K562 (cell line): ENCODE results near the gene RAB3GAP2. TPM values are rescaled to one million over a fixed set of nuclear protein-coding genes. Genes with fewer than 3 reads are reported as not detected.

ENCODE experiments used
- ATAC-seq: fragments of 200-7000 bp; cut with Tn5 transposase; 3 replicates; pipeline ENCODE4 v1.9.1; 2020; ENCODE audit warnings: moderate library complexity
- BruUV-seq: library from RNA; stranded (reverse); fragments of 400-500 nt; replicated peaks from 2 replicates; lab custom pipeline; 2021; lab: Mats Ljungman, UMichigan
- CTCF ChIA-PET: fragments of 300-600 bp; formaldehyde crosslinking; extraction: SDS; loops from one replicate; lab custom pipeline; 2021; ENCODE audit warnings: low intra/inter-chr PET ratio; lab: Yijun Ruan, JAX
- POLR2A ChIA-PET: fragments of 300-600, 350-650 bp; sonication (Branson Sonifier 250); formaldehyde crosslinking; extraction: SDS; loops from one replicate; lab custom pipeline; 2021; ENCODE audit warnings: antibody characterized with exemption, inconsistent platforms; lab: Yijun Ruan, JAX
- DNase-seq, 4 experiments: peaks; one replicate each; pipeline versions ENCODE4 v3.0.0 to v3.0.0-alpha.2; 2011 to 2018; ENCODE audit warnings: low spot score in 3 of 4, mixed read lengths in 3 of 4; ENCODE audit errors: extremely low read depth in 1 of 4
- FAIRE-seq: peaks from 2 replicates; lab custom pipeline; 2011; peaks lifted over from hg19 to GRCh38; lab: Jason Lieb, UNC
- H2AFZ ChIP-seq: 2 replicates; pipeline ENCODE4 v1.6.0; 2011; ENCODE audit warnings: low read depth, low read length, control low read depth, inconsistent platforms
- H3K27ac ChIP-seq: fragments of 200-600 bp; 3 replicates; pipeline ENCODE4 v1.8.0; 2011; ENCODE audit warnings: low read depth, mild to moderate bottlenecking, control low read depth, inconsistent platforms, low read length, moderate library complexity, mixed read lengths; ENCODE audit errors: extremely low read depth
- H3K27me3 ChIP-seq, 2 experiments: fragments of 300-600 bp in 1 of 2; 2 replicates in 1 of 2; 3 replicates in 1 of 2; pipeline versions ENCODE4 v1.6.0 to v1.8.0; 2011; ENCODE audit warnings: inconsistent platforms in 2 of 2, low read length in 2 of 2, mild to moderate bottlenecking in 1 of 2, mixed read lengths in 1 of 2, moderate library complexity in 1 of 2; ENCODE audit not compliant: control insufficient read depth in 2 of 2, insufficient read depth in 2 of 2
- H3K36me3 ChIP-seq: fragments of 300-600 bp; 3 replicates; pipeline ENCODE4 v1.8.0; 2011; ENCODE audit warnings: mild to moderate bottlenecking, low read length, inconsistent platforms; ENCODE audit not compliant: control insufficient read depth, insufficient read depth
- H3K4me1 ChIP-seq, 2 experiments: fragments of 200-600 bp in 1 of 2; replicated peaks in 1 of 2; 2 replicates in 1 of 2; 3 replicates in 1 of 2; pipeline versions ENCODE4 v1.5.1 to v1.8.0; 2011; ENCODE audit warnings: inconsistent platforms in 2 of 2, low read length in 2 of 2, mild to moderate bottlenecking in 1 of 2, mixed read lengths in 1 of 2, moderate library complexity in 1 of 2; ENCODE audit not compliant: control insufficient read depth in 2 of 2, insufficient read depth in 2 of 2
- H3K4me2 ChIP-seq: 2 replicates; pipeline ENCODE4 v1.6.1; 2011; ENCODE audit warnings: low read length, control low read depth, inconsistent platforms, mixed read lengths; ENCODE audit not compliant: insufficient read depth
- H3K4me3 ChIP-seq: fragments of 200-600 bp; sonication (generic), shearing (Covaris generic); 2 replicates; pipeline ENCODE4 v1.5.1; 2016; ENCODE audit warnings: control low read depth, inconsistent platforms
- H3K79me2 ChIP-seq: fragments of 200-600 bp; 3 replicates; pipeline ENCODE4 v1.8.0; 2011; ENCODE audit warnings: low read length, inconsistent platforms; ENCODE audit not compliant: control insufficient read depth, insufficient read depth
- H3K9ac ChIP-seq, 2 experiments: 2 replicates each; pipeline versions ENCODE4 v1.6.0 to v1.6.1; 2011; ENCODE audit warnings: low read depth in 2 of 2, low read length in 2 of 2, control low read depth in 1 of 2, inconsistent platforms in 1 of 2, mild to moderate bottlenecking in 1 of 2, mixed read lengths in 1 of 2; ENCODE audit not compliant: insufficient read depth in 1 of 2
- H3K9me1 ChIP-seq: one replicate; pipeline ENCODE4 v1.6.0; 2011; ENCODE audit warnings: inconsistent platforms, mild to moderate bottlenecking, low read length, moderate library complexity; ENCODE audit not compliant: control insufficient read depth, insufficient read depth
- H3K9me3 ChIP-seq: replicated peaks from 2 replicates; pipeline ENCODE4 v1.5.1; 2011; ENCODE audit warnings: low read depth, low read length, inconsistent platforms; ENCODE audit not compliant: control insufficient read depth, insufficient read depth
- H4K20me1 ChIP-seq: replicated peaks from 2 replicates; pipeline ENCODE4 v1.6.1; 2011; ENCODE audit warnings: low read length, inconsistent platforms, mixed read lengths; ENCODE audit not compliant: control insufficient read depth, insufficient read depth
- EHMT2 ChIP-seq: fragments of 450-650 bp; IDR thresholded peaks from 2 replicates; pipeline ENCODE4 v1.6.1; 2018; ENCODE audit warnings: antibody characterized with exemption
- FOXA1 ChIP-seq: fragments of 450-650 bp; IDR thresholded peaks from 2 replicates; pipeline ENCODE4 v1.6.1; 2016; ENCODE audit warnings: mild to moderate bottlenecking, borderline replicate concordance
- KHSRP ChIP-seq: fragments of 450-650 bp; IDR thresholded peaks from 2 replicates; pipeline ENCODE4 v1.6.1; 2017
- MYC ChIP-seq, 2 experiments: fragments of 250-450 bp in 1 of 2; sonication (Bioruptor Pico) in 1 of 2; IDR thresholded peaks; 2 replicates each; pipeline versions ENCODE4 v1.5.1 to v1.6.1; 2012 to 2021; ENCODE audit warnings: low read depth in 2 of 2, borderline replicate concordance in 1 of 2, improper control_type of control experiment in 1 of 2, low read length in 1 of 2, mild to moderate bottlenecking in 1 of 2, moderate library complexity in 1 of 2
- PHF20 ChIP-seq: fragments of 450-650 bp; IDR thresholded peaks from 2 replicates; pipeline ENCODE4 v1.6.1; 2018; ENCODE audit not compliant: partially characterized antibody
- RFX5 ChIP-seq: IDR thresholded peaks from 2 replicates; pipeline ENCODE4 v1.6.1; 2011; ENCODE audit warnings: low read depth, mild to moderate bottlenecking, improper control_type of control experiment, low read length
- SAFB2 ChIP-seq: fragments of 200-400 bp; formaldehyde crosslinking; IDR thresholded peaks from 2 replicates; pipeline ENCODE4 v1.6.1; 2018; ENCODE audit warnings: borderline replicate concordance, low read length, low read depth, moderate library complexity; ENCODE audit not compliant: severe bottlenecking
- SIRT6 ChIP-seq: IDR thresholded peaks from one replicate; pipeline ENCODE4 v1.6.1; 2012; ENCODE audit warnings: low read depth, mild to moderate bottlenecking, control low read depth, inconsistent platforms, low read length, moderate library complexity
- SNRNP70 ChIP-seq: fragments of 200-400 bp; formaldehyde crosslinking; optimal IDR thresholded peaks from 2 replicates; pipeline ENCODE3; 2017; ENCODE audit warnings: low read depth, low read length
- TFAM ChIP-seq: fragments of 250-450 bp; sonication (Bioruptor Pico); conservative IDR thresholded peaks from 2 replicates; pipeline ENCODE4 v1.5.0; 2021; ENCODE audit warnings: mild to moderate bottlenecking, moderate library complexity
- ZNF146 ChIP-seq: IDR thresholded peaks from one replicate; pipeline ENCODE4 v1.6.1; 2018; ENCODE audit warnings: missing compliant biosample characterization; ENCODE audit not compliant: unreplicated experiment
- WGBS: fragments of 100-300 bp; shearing (Covaris generic); methylation state at CpG from one replicate; pipeline ENCODE4 v1.1.6; 2016; ENCODE audit warnings: low coverage, mixed read lengths; ENCODE audit not compliant: insufficient coverage; ENCODE audit errors: missing lambda C conversion rate; 5-methylcytosine and 5-hydroxymethylcytosine counted together
- in situ Hi-C: fragments of 300-500 bp; cut with MboI; formaldehyde crosslinking; loops from 4 replicates; pipeline ENCODE4 v1.15.0; 2018; ENCODE audit warnings: inconsistent platforms, mixed read lengths
- intact Hi-C: fragments of 100-400 bp; cut with micrococcal nuclease; formaldehyde crosslinking; loops from 2 replicates; pipeline ENCODE4 v1.14.2; 2022
- polyA plus RNA-seq, 8 experiments: library from polyadenylated mRNA; depleted of rRNA in 4 of 8; stranded (reverse) in 5 of 8; unstranded in 3 of 8; fragments of >200 nt; fragmentation: Nextera tagmentation in 2 of 8; fragmentation: Illumina TruSeq in 1 of 8; extraction: Ambion mirVana in 2 of 8; extraction: Trizol in 1 of 8; gene quantifications; 2 replicates each; pipeline versions ENCODE4 v1.2.1 to v1.2.3, GENCODE V29; 2011 to 2014; ENCODE audit warnings: inconsistent platforms in 1 of 8, missing spikeins in 1 of 8
- total RNA-seq, 7 experiments: library from RNA; depleted of rRNA in 6 of 7; stranded (reverse); fragments of >200 nt in 6 of 7; fragmentation: Illumina TruSeq in 2 of 7; extraction: Trizol in 2 of 7; gene quantifications; 2 replicates each; pipeline versions ENCODE4 v1.2.1 to v1.2.3, GENCODE V29; 2011 to 2021; ENCODE audit warnings: low replicate concordance in 1 of 7
- TF ChIP-seq, protein P1 (sequence below): fragments of 450-650 bp; formaldehyde crosslinking; IDR thresholded peaks from 2 replicates; pipeline ENCODE4 v1.4.0; 2020; ENCODE audit warnings: mild to moderate bottlenecking, mixed read lengths
- TF ChIP-seq, protein P2 (sequence below): fragments of 250-450 bp; sonication (Bioruptor Pico); IDR thresholded peaks from 2 replicates; pipeline ENCODE4 v1.4.0; 2020; ENCODE audit warnings: mild to moderate bottlenecking

The RAB3GAP2 gene
- total and polyA plus RNA-seq, 9 of the 15 experiments (the other 6 are each of a cell fraction or from before 2014, with no cell fraction given) = 14.1 to 69.1 (median 32.2) TPM

DNA sequence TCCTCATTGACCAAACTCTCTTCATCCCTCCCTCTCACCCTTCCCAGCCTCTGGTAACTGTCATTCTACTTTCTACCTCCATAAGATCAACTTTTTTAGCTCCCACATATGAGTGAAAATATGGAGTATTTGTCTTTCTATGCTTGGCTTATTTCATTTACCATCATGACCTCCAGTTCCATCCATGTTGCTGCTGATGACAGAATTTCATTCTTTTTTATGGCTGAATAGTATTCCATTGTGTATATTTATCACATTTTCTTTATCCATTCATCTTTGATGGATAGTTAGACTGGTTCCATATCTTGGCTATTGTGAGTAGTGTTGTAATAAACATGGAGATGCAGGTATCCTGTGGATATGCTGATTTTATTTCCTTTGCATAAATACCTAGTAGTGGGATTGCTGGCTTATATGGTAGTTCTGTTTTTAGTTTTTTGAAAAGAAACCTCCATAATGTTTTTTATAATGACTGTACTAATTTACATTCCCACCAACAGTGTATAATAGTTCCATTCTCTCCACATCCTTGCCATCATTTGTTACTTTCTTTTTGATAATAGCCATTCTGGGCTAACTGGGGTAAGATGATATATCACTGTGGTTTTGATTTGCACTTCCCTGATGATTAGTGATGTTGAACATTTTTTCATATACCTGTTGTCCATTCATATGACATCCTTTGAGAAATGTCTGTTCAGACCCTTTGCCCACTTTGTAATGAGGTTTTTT lies 142.6 kb downstream of the RAB3GAP2 start:
- POLR2A ChIA-PET = no interaction called here
- no peak for ATAC-seq
- in situ Hi-C loops = no loop called here

GRCh38 chr1:220127076-220127475 lies 145.2 kb downstream of the RAB3GAP2 start:
- intact Hi-C loops = no loop called here
- FAIRE-seq = no peak
- no peaks in the 10 kb centered on the region for H3K9me3 ChIP-seq

More for the DNA sequence above, 142.6 kb downstream of the RAB3GAP2 start:
- H3K4me2 ChIP-seq = no peak overlapping the region
- no peak for TF ChIP-seq RFX5
- no peak for TF ChIP-seq EHMT2
- no peak for TF ChIP-seq PHF20
- peak; percentile 76 for TF ChIP-seq ZNF146 (CRISPR knock-in tag)
- TF ChIP-seq FOXA1 = no peak
- TF ChIP-seq SNRNP70 = no peak
- no peak for TF ChIP-seq SAFB2
- TF ChIP-seq, all 486 proteins: peak for 1
- no TSS peak for BruUV-seq
- Histone ChIP-seq H3K36me3 (peaks cover 67% of the 10 kb centered on the region), H3K4me3 (no peak overlapping the region), H3K9me3 (no peaks in the 10 kb centered on the region), H3K9me1 (no peaks in the 10 kb centered on the region), H3K9ac (no peak overlapping the region), H3K27ac (no peak overlapping the region), H2AFZ (no peak overlapping the region), H3K27me3 (no peaks in the 10 kb centered on the region), H3K79me2 (no peaks in the 10 kb centered on the region), H4K20me1 (no peaks in the 10 kb centered on the region), H3K4me1 (no peaks in the 10 kb centered on the region)
- DNase-seq (no peak), FAIRE-seq (no peak)
- intact Hi-C loops = no loop called here
- CTCF ChIA-PET = no interaction called here

More at GRCh38 chr1:220127076-220127475, 145.2 kb downstream of the RAB3GAP2 start:
- in situ Hi-C loops = no loop called here
- Histone ChIP-seq H3K9me1 (no peaks in the 10 kb centered on the region), H3K4me3 (no peak overlapping the region), H2AFZ (no peak overlapping the region), H3K79me2 (no peaks in the 10 kb centered on the region; the same call in 2 of the 3 replicates), H3K27me3 (no peaks in the 10 kb centered on the region), H4K20me1 (no peaks in the 10 kb centered on the region), H3K4me1 (peaks cover 0 to 3% of the 10 kb centered on the region in 2 experiments; a peak in 1 of 5 replicates), H3K9ac (no peak overlapping the region), H3K27ac (no peak overlapping the region), H3K4me2 (no peak overlapping the region), H3K36me3 (peaks cover 55% of the 10 kb centered on the region)
- BruUV-seq = no TSS peak
- CTCF ChIA-PET = no interaction called here
- TF ChIP-seq, protein P1, sequence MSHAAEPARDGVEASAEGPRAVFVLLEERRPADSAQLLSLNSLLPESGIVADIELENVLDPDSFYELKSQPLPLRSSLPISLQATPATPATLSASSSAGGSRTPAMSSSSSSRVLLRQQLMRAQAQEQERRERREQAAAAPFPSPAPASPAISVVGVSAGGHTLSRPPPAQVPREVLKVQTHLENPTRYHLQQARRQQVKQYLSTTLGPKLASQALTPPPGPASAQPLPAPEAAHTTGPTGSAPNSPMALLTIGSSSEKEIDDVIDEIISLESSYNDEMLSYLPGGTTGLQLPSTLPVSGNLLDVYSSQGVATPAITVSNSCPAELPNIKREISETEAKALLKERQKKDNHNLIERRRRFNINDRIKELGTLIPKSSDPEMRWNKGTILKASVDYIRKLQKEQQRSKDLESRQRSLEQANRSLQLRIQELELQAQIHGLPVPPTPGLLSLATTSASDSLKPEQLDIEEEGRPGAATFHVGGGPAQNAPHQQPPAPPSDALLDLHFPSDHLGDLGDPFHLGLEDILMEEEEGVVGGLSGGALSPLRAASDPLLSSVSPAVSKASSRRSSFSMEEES (CRISPR knock-in tag) = no peak
- TF ChIP-seq KHSRP (no peak), MYC (IDR thresholded peaks at IDR 0.05; ENCODE audit: low read depth, low read length) (no peak), MYC (CRISPR knock-in tag; IDR thresholded peaks at IDR 0.05; ENCODE audit: borderline replicate concordance, low read depth) (no peak), TFAM (CRISPR knock-in tag) (no peak), SIRT6 (no peak)
- TF ChIP-seq, protein P2, sequence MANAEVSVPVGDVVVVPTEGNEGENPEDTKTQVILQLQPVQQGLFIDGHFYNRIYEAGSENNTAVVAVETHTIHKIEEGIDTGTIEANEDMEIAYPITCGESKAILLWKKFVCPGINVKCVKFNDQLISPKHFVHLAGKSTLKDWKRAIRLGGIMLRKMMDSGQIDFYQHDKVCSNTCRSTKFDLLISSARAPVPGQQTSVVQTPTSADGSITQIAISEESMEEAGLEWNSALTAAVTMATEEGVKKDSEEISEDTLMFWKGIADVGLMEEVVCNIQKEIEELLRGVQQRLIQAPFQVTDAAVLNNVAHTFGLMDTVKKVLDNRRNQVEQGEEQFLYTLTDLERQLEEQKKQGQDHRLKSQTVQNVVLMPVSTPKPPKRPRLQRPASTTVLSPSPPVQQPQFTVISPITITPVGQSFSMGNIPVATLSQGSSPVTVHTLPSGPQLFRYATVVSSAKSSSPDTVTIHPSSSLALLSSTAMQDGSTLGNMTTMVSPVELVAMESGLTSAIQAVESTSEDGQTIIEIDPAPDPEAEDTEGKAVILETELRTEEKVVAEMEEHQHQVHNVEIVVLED (CRISPR knock-in tag) = no peak
- no peak for ATAC-seq
- DNase-seq = no peak
- WGBS = 77% methylated on average over 3 of the region's 3 CpGs
- POLR2A ChIA-PET = no interaction called here
